Osteoblast (primary cell): ENCODE results near the gene GNL2. TPM values are rescaled to one million over a fixed set of nuclear protein-coding genes. Genes with fewer than 3 reads are reported as not detected.
A peak's percentile ranks its signal among the peaks of the same experiment; 100 is the strongest.

Experiments used
- DNase-seq: peaks from one replicate; pipeline ENCODE4 v3.0.0; 2011; ENCODE audit warnings: low spot score, mixed read lengths; ENCODE audit not compliant: insufficient read length; ENCODE audit errors: missing footprints
- H2AFZ ChIP-seq: 2 replicates; pipeline ENCODE4 v1.6.0; 2011; ENCODE audit warnings: mild to moderate bottlenecking, low read length
- H3K27ac ChIP-seq: 2 replicates; pipeline ENCODE4 v1.5.1; 2011; ENCODE audit warnings: mild to moderate bottlenecking, low read depth, low read length, moderate library complexity
- H3K27me3 ChIP-seq: 2 replicates; pipeline ENCODE4 v1.6.0; 2012; ENCODE audit warnings: mild to moderate bottlenecking, control low read depth, inconsistent platforms, low read length, moderate library complexity; ENCODE audit not compliant: insufficient read depth
- H3K36me3 ChIP-seq: 2 replicates; pipeline ENCODE4 v1.5.1; 2011; ENCODE audit warnings: mild to moderate bottlenecking, low read length, control low read depth, moderate library complexity; ENCODE audit not compliant: insufficient read depth
- H3K4me1 ChIP-seq: 2 replicates; pipeline ENCODE4 v1.5.1; 2011; ENCODE audit warnings: mild to moderate bottlenecking, low read length, control low read depth, moderate library complexity; ENCODE audit not compliant: insufficient read depth
- H3K4me2 ChIP-seq: 2 replicates; pipeline ENCODE4 v1.6.0; 2011; ENCODE audit warnings: mild to moderate bottlenecking, low read length; ENCODE audit not compliant: insufficient read depth
- H3K4me3 ChIP-seq: fragments of 200-600 bp; sonication (generic); 3 replicates; pipeline ENCODE4 v1.5.1; 2012; ENCODE audit warnings: mild to moderate bottlenecking, low read length, inconsistent platforms; ENCODE audit not compliant: insufficient read depth
- H3K79me2 ChIP-seq: 2 replicates; pipeline ENCODE4 v1.6.0; 2012; ENCODE audit warnings: mild to moderate bottlenecking, low read length, control low read depth, inconsistent platforms; ENCODE audit not compliant: insufficient read depth
- H3K9me3 ChIP-seq: 2 replicates; pipeline ENCODE4 v1.5.1; 2011; ENCODE audit warnings: low read depth, low read length, control low read depth
- H4K20me1 ChIP-seq: 2 replicates; pipeline ENCODE4 v1.6.0; 2012; ENCODE audit warnings: mild to moderate bottlenecking, low read length, control low read depth; ENCODE audit not compliant: insufficient read depth
- total RNA-seq: library from RNA; depleted of rRNA; stranded (reverse); fragments of >200 nt; gene quantifications from 2 replicates; pipeline ENCODE4 v1.2.3, GENCODE V29; 2012
- TF ChIP-seq, protein P1 (sequence below): IDR thresholded peaks from 2 replicates; pipeline ENCODE4 v1.5.1; 2011; ENCODE audit warnings: mild to moderate bottlenecking, low read depth, low read length, moderate library complexity; ENCODE audit errors: extremely low read depth

GNL2 gene
- total RNA-seq, 1 donor, result 46.7 TPM

DNA sequence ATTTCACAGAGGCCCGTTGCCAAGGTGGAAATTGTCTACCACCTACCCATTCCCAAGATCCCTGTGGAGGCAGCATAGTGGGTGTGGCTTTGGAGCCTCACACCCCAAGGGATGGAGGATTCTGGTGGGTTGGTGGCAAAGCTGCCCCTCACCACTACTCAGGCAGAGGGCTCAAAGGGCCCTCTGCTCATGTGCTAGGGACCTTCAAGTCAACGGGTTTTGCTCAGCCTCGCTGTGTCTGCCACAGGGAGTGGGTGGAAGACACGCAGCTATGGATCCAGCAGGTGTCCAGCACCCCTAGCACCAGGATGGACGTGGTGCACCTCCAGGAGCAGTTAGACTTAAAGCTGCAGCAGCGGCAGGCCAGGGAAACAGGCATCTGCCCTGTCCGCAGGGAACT is 36.7 kb downstream of the GNL2 start:
- H3K27ac ChIP-seq, result no peak overlapping the region
- no peaks in the 10 kb centered on the region for H3K27me3 ChIP-seq
- H3K9me3 ChIP-seq, result no peaks in the 10 kb centered on the region
- H4K20me1 ChIP-seq, result no peaks in the 10 kb centered on the region
- no peak overlapping the region for H2AFZ ChIP-seq
- H3K4me2 ChIP-seq, result no peak overlapping the region
- no peak overlapping the region for H3K4me3 ChIP-seq
- no peak for DNase-seq
- peaks cover 12% of the 10 kb centered on the region for H3K4me1 ChIP-seq
- TF ChIP-seq, protein P1, sequence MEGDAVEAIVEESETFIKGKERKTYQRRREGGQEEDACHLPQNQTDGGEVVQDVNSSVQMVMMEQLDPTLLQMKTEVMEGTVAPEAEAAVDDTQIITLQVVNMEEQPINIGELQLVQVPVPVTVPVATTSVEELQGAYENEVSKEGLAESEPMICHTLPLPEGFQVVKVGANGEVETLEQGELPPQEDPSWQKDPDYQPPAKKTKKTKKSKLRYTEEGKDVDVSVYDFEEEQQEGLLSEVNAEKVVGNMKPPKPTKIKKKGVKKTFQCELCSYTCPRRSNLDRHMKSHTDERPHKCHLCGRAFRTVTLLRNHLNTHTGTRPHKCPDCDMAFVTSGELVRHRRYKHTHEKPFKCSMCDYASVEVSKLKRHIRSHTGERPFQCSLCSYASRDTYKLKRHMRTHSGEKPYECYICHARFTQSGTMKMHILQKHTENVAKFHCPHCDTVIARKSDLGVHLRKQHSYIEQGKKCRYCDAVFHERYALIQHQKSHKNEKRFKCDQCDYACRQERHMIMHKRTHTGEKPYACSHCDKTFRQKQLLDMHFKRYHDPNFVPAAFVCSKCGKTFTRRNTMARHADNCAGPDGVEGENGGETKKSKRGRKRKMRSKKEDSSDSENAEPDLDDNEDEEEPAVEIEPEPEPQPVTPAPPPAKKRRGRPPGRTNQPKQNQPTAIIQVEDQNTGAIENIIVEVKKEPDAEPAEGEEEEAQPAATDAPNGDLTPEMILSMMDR, result no peak
- H3K36me3 ChIP-seq, result no peaks in the 10 kb centered on the region
- peaks cover under 1% of the 10 kb centered on the region for H3K79me2 ChIP-seq

DNA sequence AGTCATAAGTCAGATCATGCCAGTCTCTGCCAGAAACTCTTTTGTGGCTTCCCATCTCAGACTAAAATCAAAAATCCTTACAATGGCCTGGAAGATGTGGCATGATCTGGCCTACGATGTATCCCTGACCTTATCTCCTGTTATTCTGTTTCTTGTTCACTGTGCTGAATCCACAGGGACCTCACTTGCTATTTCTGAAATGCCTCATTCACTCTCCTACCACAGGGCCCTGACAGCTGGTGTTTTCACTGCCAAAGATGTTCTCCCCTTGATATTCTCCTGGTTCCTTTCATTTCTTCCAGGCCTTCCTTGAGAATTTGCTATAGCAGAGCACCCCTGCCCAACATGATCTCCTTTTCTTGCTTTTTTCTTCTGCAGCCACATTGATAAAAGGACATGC is 37.3 kb downstream of the GNL2 start:
- Histone ChIP-seq H3K36me3 (no peaks in the 10 kb centered on the region), H3K9me3 (no peaks in the 10 kb centered on the region), H3K4me1 (peaks cover 13% of the 10 kb centered on the region), H3K4me3 (no peak overlapping the region), H2AFZ (no peak overlapping the region), H4K20me1 (peaks cover 4% of the 10 kb centered on the region), H3K4me2 (no peak overlapping the region), H3K79me2 (peaks cover 7% of the 10 kb centered on the region), H3K27ac (no peak overlapping the region), H3K27me3 (no peaks in the 10 kb centered on the region)
- peak; percentile 29 for DNase-seq
- TF ChIP-seq, protein P1, result no peak

DNA sequence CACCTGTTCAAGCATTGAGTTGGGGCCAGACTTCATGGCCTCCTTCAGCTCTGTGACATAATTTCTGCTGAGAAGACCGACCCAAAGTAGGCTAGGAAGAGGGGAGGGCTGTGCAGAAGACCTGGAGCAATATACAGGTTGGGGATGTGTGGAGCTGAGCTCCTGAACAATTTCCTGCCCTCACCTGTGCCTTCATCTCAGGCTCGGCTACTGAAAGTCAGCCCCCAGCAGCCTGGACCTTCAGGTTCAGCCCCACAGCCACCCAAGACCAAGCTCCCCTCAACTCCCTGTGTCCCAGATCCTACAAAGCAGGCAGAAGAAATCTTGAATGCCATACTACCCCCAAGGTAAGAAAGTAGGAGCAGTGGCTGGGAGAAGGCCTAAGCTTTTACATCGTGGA is 38.3 kb downstream of the GNL2 start:
- H3K9me3 ChIP-seq, result no peaks in the 10 kb centered on the region
- peak overlapping the region; percentile 81 for H3K4me2 ChIP-seq
- H3K36me3 ChIP-seq, result no peaks in the 10 kb centered on the region
- TF ChIP-seq, protein P1, result no peak
- H3K4me3 ChIP-seq, result peak overlapping the region; percentile 69
- DNase-seq, result no peak
- H3K4me1 ChIP-seq, result peaks cover 23% of the 10 kb centered on the region
- H3K27me3 ChIP-seq, result no peaks in the 10 kb centered on the region
- H2AFZ ChIP-seq, result peak overlapping the region; percentile 94
- H4K20me1 ChIP-seq, result peaks cover 12% of the 10 kb centered on the region
- H3K79me2 ChIP-seq, result peaks cover 17% of the 10 kb centered on the region
- peak overlapping the region; percentile 69 for H3K27ac ChIP-seq

DNA sequence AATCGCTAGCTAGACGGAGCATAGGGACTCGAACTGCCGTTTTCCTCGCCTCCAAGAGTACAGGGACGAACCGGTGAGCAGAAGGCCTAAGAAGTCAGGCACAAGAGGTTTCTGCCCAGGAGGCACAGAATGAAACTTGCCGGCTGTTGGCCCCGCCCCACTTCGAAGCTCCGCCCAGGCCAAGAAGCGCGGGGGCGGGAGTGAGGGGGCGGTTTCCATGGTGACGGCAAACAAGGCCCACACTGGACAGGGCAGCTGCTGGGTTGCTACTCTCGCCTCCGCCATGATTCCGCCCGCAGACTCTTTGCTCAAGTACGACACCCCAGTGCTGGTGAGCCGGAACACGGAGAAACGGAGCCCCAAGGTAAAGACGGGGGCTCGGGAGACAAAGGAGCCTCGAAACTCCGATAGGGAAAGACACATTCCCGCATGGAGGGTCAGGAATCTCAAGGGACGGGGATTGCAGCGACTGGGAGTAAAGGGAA is 39.0 kb downstream of the GNL2 start, which contains the start of gene DNALI1:
Gene DNALI1 (plus strand): TSS at position 229 of the 485 bp plus-strand sequence. CDS start 55 bp downstream, at position 284.
- Histone ChIP-seq H3K79me2 (peaks cover 24% of the 10 kb centered on the region), H3K4me3 (peak within 1 kb of the TSS; percentile 69), H3K36me3 (no peaks in the 10 kb centered on the region), H4K20me1 (peaks cover 12% of the 10 kb centered on the region), H3K9me3 (no peaks in the 10 kb centered on the region), H3K27me3 (no peaks in the 10 kb centered on the region), H3K4me2 (peak within 1 kb of the TSS; percentile 81), H3K27ac (peak within 1 kb of the TSS; percentile 69), H3K4me1 (peaks cover 23% of the 10 kb centered on the region), H2AFZ (peak within 1 kb of the TSS; percentile 94)
- TF ChIP-seq, protein P1, result no peak
- peak; percentile 94 for DNase-seq
